H1 (cell line): Measurements from ENCODE around the gene WDR37. TPM values are rescaled to one million over a fixed set of nuclear protein-coding genes. Genes with fewer than 3 reads are reported as not detected.

ENCODE experiments used
- CTCF ChIA-PET: fragments of 300-600 bp; sonication (Branson Sonifier 250); formaldehyde crosslinking; loops from one replicate; lab custom pipeline; 2021; ENCODE audit not compliant: partially characterized antibody; lab: Charles Lee
- POLR2A ChIA-PET: fragments of 300-600 bp; sonication (Branson Sonifier 250); formaldehyde crosslinking; loops from one replicate; lab custom pipeline; 2021; ENCODE audit warnings: inconsistent platforms; ENCODE audit not compliant: partially characterized antibody; lab: Charles Lee
- DNase-seq, 2 experiments: peaks; one replicate each; pipeline versions ENCODE4 v3.0.0 to v3.0.0-alpha.2; 2010 to 2022; ENCODE audit warnings: low spot score in 2 of 2, low read depth in 1 of 2, mixed read lengths in 1 of 2
- FAIRE-seq: peaks from 2 replicates; lab custom pipeline; 2011; peaks lifted over from hg19 to GRCh38; lab: Jason Lieb, UNC
- H2AFZ ChIP-seq: 2 replicates; pipeline ENCODE4 v1.8.1; 2012; ENCODE audit warnings: low read length, inconsistent platforms
- H2AK5ac ChIP-seq: 2 replicates; pipeline ENCODE4 v1.6.1; 2013; ENCODE audit warnings: low read depth, low read length
- H2BK120ac ChIP-seq: replicated peaks from 2 replicates; pipeline ENCODE3; 2013; ENCODE audit warnings: low read depth, low read length, inconsistent platforms
- H2BK12ac ChIP-seq: 2 replicates; pipeline ENCODE4 v1.6.1; 2013; ENCODE audit warnings: low read depth, low read length
- H2BK15ac ChIP-seq: 2 replicates; pipeline ENCODE4 v1.6.1; 2013; ENCODE audit warnings: low read length
- H2BK20ac ChIP-seq: 2 replicates; pipeline ENCODE4 v1.6.1; 2013; ENCODE audit warnings: low read length
- H2BK5ac ChIP-seq: 2 replicates; pipeline ENCODE4 v1.6.1; 2013; ENCODE audit warnings: low read depth, low read length
- H3K14ac ChIP-seq: 2 replicates; pipeline ENCODE4 v1.6.1; 2013; ENCODE audit warnings: inconsistent platforms; ENCODE audit not compliant: insufficient read length
- H3K18ac ChIP-seq: 2 replicates; pipeline ENCODE4 v1.6.1; 2013; ENCODE audit warnings: low read length; ENCODE audit errors: extremely low read depth
- H3K23ac ChIP-seq: 2 replicates; pipeline ENCODE4 v1.6.1; 2013; ENCODE audit warnings: inconsistent platforms; ENCODE audit not compliant: insufficient read length
- H3K23me2 ChIP-seq: 2 replicates; pipeline ENCODE4 v1.6.1; 2013; ENCODE audit warnings: low read depth, low read length
- H3K27ac ChIP-seq: 2 replicates; pipeline ENCODE4 v1.6.1; 2011; ENCODE audit warnings: low read depth, low read length, inconsistent platforms
- H3K27me3 ChIP-seq, 4 experiments: replicated peaks in 1 of 4; 1 replicate in 1 of 4; 2 replicates in 3 of 4; pipeline versions ENCODE4 v1.6.1 to v1.8.1; 2011 to 2013; ENCODE audit warnings: low read length in 3 of 4, mild to moderate bottlenecking in 3 of 4, inconsistent platforms in 2 of 4, mixed read lengths in 2 of 4, moderate library complexity in 1 of 4; ENCODE audit not compliant: control insufficient read depth in 3 of 4, insufficient read depth in 3 of 4; ENCODE audit errors: extremely low read depth in 1 of 4
- H3K36me3 ChIP-seq, 4 experiments: 2 replicates each; pipeline versions ENCODE4 v1.6.1 to v1.8.1; 2011 to 2013; ENCODE audit warnings: mild to moderate bottlenecking in 4 of 4, low read length in 3 of 4, moderate library complexity in 2 of 4, control low read depth in 1 of 4, inconsistent platforms in 1 of 4; ENCODE audit not compliant: insufficient read depth in 4 of 4, control insufficient read depth in 2 of 4
- H3K4ac ChIP-seq: replicated peaks from 2 replicates; pipeline ENCODE3; 2013; ENCODE audit warnings: low read length, low read depth, mixed read lengths, inconsistent platforms; ENCODE audit not compliant: insufficient read length
- H3K4me1 ChIP-seq, 4 experiments: replicated peaks in 1 of 4; 1 replicate in 1 of 4; 2 replicates in 3 of 4; pipeline versions ENCODE4 v1.6.1 to v1.8.1; 2011 to 2013; ENCODE audit warnings: low read length in 3 of 4, inconsistent platforms in 2 of 4, mixed read lengths in 1 of 4; ENCODE audit not compliant: insufficient read depth in 4 of 4, control insufficient read depth in 3 of 4
- H3K4me2 ChIP-seq, 2 experiments: 2 replicates each; pipeline versions ENCODE4 v1.6.1 to v1.8.1; 2011 to 2013; ENCODE audit warnings: low read depth in 2 of 2, low read length in 2 of 2, control low read depth in 1 of 2, inconsistent platforms in 1 of 2, mild to moderate bottlenecking in 1 of 2; ENCODE audit not compliant: insufficient read depth in 1 of 2
- H3K4me3 ChIP-seq, 4 experiments: fragments of 200-600, 300-600 bp in 1 of 4; sonication (generic), shearing (Covaris generic), sonication (Bioruptor Twin) in 1 of 4; 2 replicates each; pipeline versions ENCODE4 v1.5.1 to v1.8.1; 2011 to 2016; ENCODE audit warnings: low read length in 4 of 4, low read depth in 3 of 4, control low read depth in 2 of 4, inconsistent platforms in 2 of 4, mild to moderate bottlenecking in 2 of 4, mixed read lengths in 1 of 4, moderate library complexity in 1 of 4; ENCODE audit not compliant: insufficient read depth in 2 of 4; ENCODE audit errors: extremely low read depth in 1 of 4
- H3K56ac ChIP-seq: replicated peaks from 2 replicates; pipeline ENCODE3; 2013; ENCODE audit warnings: low read depth, mild to moderate bottlenecking, mixed read lengths, low read length, inconsistent platforms; ENCODE audit not compliant: insufficient read length
- H3K79me1 ChIP-seq: 2 replicates; pipeline ENCODE4 v1.6.1; 2013; ENCODE audit warnings: low read depth, low read length, control low read depth
- H3K79me2 ChIP-seq, 2 experiments: 2 replicates each; pipeline versions ENCODE4 v1.6.1 to v1.8.1; 2012 to 2013; ENCODE audit warnings: low read length in 2 of 2, mild to moderate bottlenecking in 2 of 2, inconsistent platforms in 1 of 2; ENCODE audit not compliant: insufficient read depth in 2 of 2, control insufficient read depth in 1 of 2
- H3K9ac ChIP-seq, 4 experiments: replicated peaks in 1 of 4; 1 replicate in 1 of 4; 2 replicates in 3 of 4; pipeline versions ENCODE4 v1.6.1 to v1.8.1; 2011 to 2013; ENCODE audit warnings: low read depth in 3 of 4, low read length in 3 of 4, control low read depth in 2 of 4, mild to moderate bottlenecking in 2 of 4, moderate library complexity in 2 of 4, inconsistent platforms in 1 of 4; ENCODE audit errors: extremely low read depth in 1 of 4
- H3K9me3 ChIP-seq, 2 experiments: 2 replicates each; pipeline versions ENCODE4 v1.6.1 to v1.8.1; 2012 to 2013; ENCODE audit warnings: mild to moderate bottlenecking in 2 of 2, moderate library complexity in 2 of 2, control low read depth in 1 of 2, inconsistent platforms in 1 of 2, low read depth in 1 of 2, low read length in 1 of 2, mixed read lengths in 1 of 2; ENCODE audit not compliant: insufficient read depth in 2 of 2
- H4K20me1 ChIP-seq, 2 experiments: replicated peaks in 1 of 2; 2 replicates each; pipeline versions ENCODE3 to v1.8.1; 2011 to 2013; ENCODE audit warnings: inconsistent platforms in 2 of 2, low read length in 2 of 2, mild to moderate bottlenecking in 1 of 2; ENCODE audit not compliant: insufficient read depth in 2 of 2, control insufficient read depth in 1 of 2
- H4K5ac ChIP-seq: 2 replicates; pipeline ENCODE4 v1.6.1; 2013; ENCODE audit warnings: low read length, low read depth, mixed read lengths, inconsistent platforms; ENCODE audit not compliant: insufficient read length
- H4K8ac ChIP-seq: 2 replicates; pipeline ENCODE4 v1.8.0; 2013; ENCODE audit warnings: mild to moderate bottlenecking, moderate library complexity, low read length, inconsistent platforms; ENCODE audit not compliant: insufficient read depth; ENCODE audit errors: extremely low read depth
- H4K91ac ChIP-seq: replicated peaks from 2 replicates; pipeline ENCODE3; 2013; ENCODE audit warnings: low read length, mixed read lengths, inconsistent platforms; ENCODE audit not compliant: insufficient read length
- EP300 ChIP-seq, 2 experiments: IDR thresholded peaks; 1 replicate in 1 of 2; 2 replicates in 1 of 2; pipeline ENCODE4 v1.6.1; 2011 to 2012; ENCODE audit warnings: low read depth in 2 of 2, low read length in 2 of 2, mild to moderate bottlenecking in 2 of 2, borderline replicate concordance in 1 of 2, inconsistent platforms in 1 of 2, moderate library complexity in 1 of 2
- SAP30 ChIP-seq: fragments of 300-600 bp; sonication (generic); IDR thresholded peaks from 2 replicates; pipeline ENCODE4 v1.7.1; 2012; ENCODE audit warnings: low read length, moderate library complexity, mild to moderate bottlenecking, inconsistent platforms; ENCODE audit not compliant: insufficient read depth, insufficient replicate concordance
- TCF12 ChIP-seq: IDR thresholded peaks from 2 replicates; pipeline ENCODE4 v1.6.1; 2011; ENCODE audit warnings: low read depth, mild to moderate bottlenecking, low read length
- WGBS, 2 experiments: shearing (Covaris generic) in 1 of 2; methylation state at CpG; one replicate each; pipeline versions ENCODE4 v1.1.6 to v1.1.7; 2013 to 2015; ENCODE audit warnings: low lambda C conversion rate in 2 of 2, mixed read lengths in 2 of 2, inconsistent platforms in 1 of 2, low coverage in 1 of 2, missing lambda C conversion rate in 1 of 2; ENCODE audit not compliant: insufficient replicate concordance in 2 of 2, insufficient coverage in 1 of 2, insufficient read length in 1 of 2; ENCODE audit errors: extremely low coverage in 1 of 2, missing lambda C conversion rate in 1 of 2; 5-methylcytosine and 5-hydroxymethylcytosine counted together
- polyA plus RNA-seq, 7 experiments: library from polyadenylated mRNA; depleted of rRNA in 3 of 7; stranded (reverse) in 5 of 7; unstranded in 2 of 7; fragments of >200 nt in 5 of 7; fragments of 200-250 nt in 2 of 7; gene quantifications; 1 replicate in 5 of 7; 2 replicates in 1 of 7; 4 replicates in 1 of 7; pipeline versions ENCODE4 v1.2.1 to v1.2.3, GENCODE V29; 2011 to 2013; ENCODE audit warnings: missing spikeins in 2 of 7, mixed read lengths in 2 of 7
- total RNA-seq: library from RNA; stranded (reverse); fragmentation: NEBNext Ultra II Directional; extraction: Animal tissue kit (Norgen Biotek cat#: 25700); gene quantifications from 2 replicates; pipeline ENCODE4 v1.2.1, GENCODE V29; 2021

WDR37 gene
- total and polyA plus RNA-seq, 2 of the 8 experiments (the other 6 are each of a cell fraction or from before 2014, with no cell fraction given): 9.6 to 12.0 TPM

DNA sequence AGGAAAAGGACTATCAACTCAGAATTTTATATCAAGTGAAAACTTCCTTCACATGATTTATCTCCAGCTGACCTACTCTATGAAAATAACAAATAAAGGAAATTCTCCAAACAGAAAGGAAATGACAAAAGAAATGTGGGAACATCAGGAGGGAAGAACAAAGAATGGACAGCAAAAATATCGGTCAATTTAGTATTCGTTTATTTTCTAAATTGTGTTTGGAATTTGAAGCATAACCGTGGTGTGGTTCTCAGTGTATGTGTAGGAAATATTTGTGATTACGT is 8.7 kb downstream of the WDR37 start:
- no peak overlapping the region for H4K5ac ChIP-seq
- H3K9me3 ChIP-seq: no peaks in the 10 kb centered on the region
- DNase-seq: no peak
- no peak overlapping the region for H3K4me2 ChIP-seq
- no peak overlapping the region for H2BK20ac ChIP-seq
- no peak overlapping the region for H3K56ac ChIP-seq
- no peak overlapping the region for H3K4me3 ChIP-seq
- 96 to 100% methylated on average over 2 to 4 of the region's 4 CpGs for WGBS, 2 experiments
- peaks cover 5% of the 10 kb centered on the region; the same call in 1 of the 2 replicates for H3K79me1 ChIP-seq
- H3K4ac ChIP-seq: no peak overlapping the region
- H2BK5ac ChIP-seq: no peak overlapping the region
- no peak overlapping the region for H3K14ac ChIP-seq
- no peak overlapping the region for H3K18ac ChIP-seq
- ChIA-PET CTCF (interaction anchor here (2.8 kb wide), 1 partner anchor 9 kb away, joined by 13 read pairs; no protein-coding TSS in a partner anchor), POLR2A (interaction anchor here (1.5 kb wide), 1 partner anchor 15 kb away, joined by 4 read pairs; the partner anchor contains the start of gene IDI1)
- H3K23ac ChIP-seq: no peak overlapping the region
- H4K20me1 ChIP-seq: peaks cover 1 to 3% of the 10 kb centered on the region in 2 experiments
- peaks cover 0 to 23% of the 10 kb centered on the region in 2 experiments; a peak in 2 of 4 replicates for H3K79me2 ChIP-seq
- H2AFZ ChIP-seq: no peak overlapping the region
- no peak overlapping the region for H2BK12ac ChIP-seq
- H3K36me3 ChIP-seq: no peaks in the 10 kb centered on the region
- H2BK15ac ChIP-seq: no peak overlapping the region
- H3K23me2 ChIP-seq: no peaks in the 10 kb centered on the region
- H3K27me3 ChIP-seq: no peaks in the 10 kb centered on the region
- no peak overlapping the region for H3K27ac ChIP-seq
- no peak overlapping the region for H2AK5ac ChIP-seq
- FAIRE-seq: no peak
- no peak overlapping the region for H3K9ac ChIP-seq
- TF ChIP-seq EP300 (IDR thresholded peaks at IDR 0.05; ENCODE audit: borderline replicate concordance in 1 of 2, low read depth in 2 of 2, low read length in 2 of 2) (no peak), TCF12 (no peak), SAP30 (no peak)
- H2BK120ac ChIP-seq: no peak overlapping the region
- H3K4me1 ChIP-seq: no peaks in the 10 kb centered on the region
- no peak overlapping the region for H4K8ac ChIP-seq
- no peak overlapping the region for H4K91ac ChIP-seq
